Eye (tissue), 1 donor: ENCODE data around the gene SH3PXD2A.
"Not testable (repeated sequence)": the region's sequence is repeated elsewhere in the genome, so short reads cannot be mapped to it uniquely, and the experiment has no call there.

ENCODE experiments used
- DNase-seq: peaks from one replicate; pipeline ENCODE4 v3.0.0-alpha.2; 2015

Gene SH3PXD2A

GRCh38 chr10:103739039-103739764 is 116.2 kb downstream of the SH3PXD2A start:
- peak; percentile 84 for DNase-seq

- DNase-seq, result no peak
Observed at GRCh38 chr10:103737735-103738367, 117.5 kb downstream of the SH3PXD2A start.

- DNase-seq, result peak; percentile 31
Observed at GRCh38 chr10:103736763-103737162, 118.6 kb downstream of the SH3PXD2A start.

DNA sequence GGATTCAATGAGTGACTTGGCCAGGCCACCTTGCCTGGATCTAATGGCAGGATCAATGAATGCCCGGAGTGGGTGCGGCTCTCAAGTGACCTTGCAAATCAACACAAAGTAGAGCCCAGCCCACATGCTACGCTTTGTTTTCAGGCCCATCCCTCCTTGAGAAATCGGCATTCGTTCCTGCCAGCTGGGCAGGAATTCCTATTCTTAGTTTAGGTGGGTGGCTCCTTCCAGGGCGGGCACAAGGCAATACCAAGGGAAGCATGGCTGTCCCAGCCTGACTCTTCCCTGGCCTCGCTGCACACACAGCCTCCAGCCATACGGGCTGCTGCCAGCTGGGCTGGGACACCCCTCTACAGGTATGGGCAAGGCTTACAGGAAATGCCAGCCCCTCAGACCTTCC is 119.3 kb downstream of the SH3PXD2A start:
- no peak for DNase-seq

GRCh38 chr10:103734731-103735130 is 120.6 kb downstream of the SH3PXD2A start:
- DNase-seq, result no peak

DNA sequence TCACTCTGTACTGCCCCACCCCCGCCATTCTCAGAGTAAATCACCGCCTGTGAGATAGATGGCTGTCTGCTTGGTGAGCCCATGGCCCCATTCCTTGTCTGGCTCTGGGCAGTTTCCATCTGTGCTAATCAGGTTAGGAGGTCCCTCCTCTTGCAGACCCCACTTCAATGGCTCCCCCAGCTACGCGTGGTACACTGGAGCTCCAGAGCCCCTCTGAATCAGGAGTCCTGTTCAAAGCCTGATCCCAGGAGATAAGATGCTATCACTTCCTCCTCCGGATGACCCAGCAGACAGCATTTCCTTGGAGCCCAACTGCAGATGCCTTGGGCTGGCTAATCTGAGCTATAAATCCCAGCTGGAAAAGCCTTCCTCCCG is 122.3 kb downstream of the SH3PXD2A start:
- no peak for DNase-seq

DNA sequence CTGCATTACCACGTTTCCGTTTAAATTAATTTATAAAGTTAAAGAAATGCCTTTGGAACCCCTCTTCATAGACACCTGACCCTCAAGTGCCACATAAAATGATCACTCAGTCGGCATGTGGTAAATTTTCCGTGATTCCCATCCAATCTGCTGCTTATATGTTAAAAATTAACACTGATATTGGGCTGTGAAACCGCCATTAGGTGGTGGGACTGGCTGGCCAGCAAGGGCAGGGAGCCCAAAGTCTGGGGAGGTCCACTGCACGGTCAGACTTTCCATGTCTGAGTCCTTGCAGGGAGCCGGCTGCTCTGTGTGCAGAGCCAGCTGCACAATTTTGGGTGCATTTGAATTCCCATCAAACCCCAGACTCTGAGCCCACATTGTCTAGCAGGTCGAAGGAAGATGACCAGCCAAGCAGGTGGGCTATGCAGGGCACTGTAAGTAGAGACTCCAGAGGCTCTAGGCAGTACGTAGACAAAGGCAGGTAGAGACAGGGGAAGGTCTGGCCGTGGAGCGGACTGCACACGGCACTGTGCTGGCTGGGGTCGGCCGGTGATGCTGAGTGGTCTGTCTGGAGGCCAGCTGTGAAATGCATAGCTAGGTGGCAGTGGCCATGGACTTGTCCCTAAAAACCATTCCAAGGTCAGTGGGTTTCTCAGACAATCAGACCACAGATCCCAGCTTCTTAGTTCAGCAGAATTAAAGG is 122.9 kb downstream of the SH3PXD2A start:
- DNase-seq, result no peak

DNA sequence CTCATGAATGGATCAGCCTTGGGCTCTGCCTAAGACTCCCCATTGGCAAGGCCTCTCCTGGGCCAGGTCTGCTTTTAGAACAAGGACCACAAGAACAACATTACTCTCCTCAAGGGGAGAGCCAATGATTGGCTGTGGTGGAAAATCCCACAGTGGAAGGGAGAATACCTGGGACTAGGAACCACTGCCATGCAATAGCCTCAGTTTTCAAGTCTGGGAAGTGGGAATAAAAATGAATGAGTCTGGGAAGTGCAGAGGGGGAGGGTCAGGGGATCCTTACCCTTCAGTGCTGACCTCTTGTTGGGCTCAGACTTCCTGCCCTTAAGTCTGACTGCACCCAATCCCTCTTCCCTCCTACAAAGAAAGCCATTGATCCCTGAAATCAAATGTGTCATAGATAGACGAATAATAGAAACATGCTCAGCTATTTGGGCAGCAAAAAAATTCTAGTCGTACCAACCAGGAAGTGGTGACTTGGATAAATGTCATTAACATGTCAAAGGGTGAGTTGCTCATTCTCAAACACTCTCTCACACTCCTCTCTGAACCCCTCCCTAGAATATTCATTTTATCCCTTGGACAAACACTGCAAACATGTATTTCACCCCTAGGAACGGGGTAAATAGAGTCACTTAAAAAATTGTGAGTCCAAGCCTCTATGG is 123.6 kb downstream of the SH3PXD2A start:
- no peak for DNase-seq

DNA sequence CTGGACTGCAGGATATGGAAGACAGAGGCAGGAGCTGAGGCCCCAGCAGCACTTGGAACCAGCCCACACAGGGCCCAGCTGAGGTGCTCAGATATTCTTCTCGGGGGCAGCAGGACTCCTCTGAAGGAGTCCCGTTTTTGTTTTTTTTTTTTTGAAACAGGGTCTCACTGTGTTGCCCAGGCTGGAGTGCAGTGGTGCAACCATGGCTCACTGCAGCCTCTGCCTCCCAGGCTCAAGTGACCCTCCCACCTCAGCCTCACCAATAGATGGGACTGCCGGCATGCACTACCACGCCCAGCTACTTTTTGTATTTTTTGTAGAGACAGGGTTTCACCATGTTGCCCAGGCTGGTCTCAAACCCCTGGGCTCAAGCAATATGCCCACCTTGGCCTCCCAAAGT is 124.3 kb downstream of the SH3PXD2A start:
- DNase-seq, result not testable (repeated sequence)

GRCh38 chr10:103729851-103730250 is 125.5 kb downstream of the SH3PXD2A start:
- DNase-seq, result no peak

DNA sequence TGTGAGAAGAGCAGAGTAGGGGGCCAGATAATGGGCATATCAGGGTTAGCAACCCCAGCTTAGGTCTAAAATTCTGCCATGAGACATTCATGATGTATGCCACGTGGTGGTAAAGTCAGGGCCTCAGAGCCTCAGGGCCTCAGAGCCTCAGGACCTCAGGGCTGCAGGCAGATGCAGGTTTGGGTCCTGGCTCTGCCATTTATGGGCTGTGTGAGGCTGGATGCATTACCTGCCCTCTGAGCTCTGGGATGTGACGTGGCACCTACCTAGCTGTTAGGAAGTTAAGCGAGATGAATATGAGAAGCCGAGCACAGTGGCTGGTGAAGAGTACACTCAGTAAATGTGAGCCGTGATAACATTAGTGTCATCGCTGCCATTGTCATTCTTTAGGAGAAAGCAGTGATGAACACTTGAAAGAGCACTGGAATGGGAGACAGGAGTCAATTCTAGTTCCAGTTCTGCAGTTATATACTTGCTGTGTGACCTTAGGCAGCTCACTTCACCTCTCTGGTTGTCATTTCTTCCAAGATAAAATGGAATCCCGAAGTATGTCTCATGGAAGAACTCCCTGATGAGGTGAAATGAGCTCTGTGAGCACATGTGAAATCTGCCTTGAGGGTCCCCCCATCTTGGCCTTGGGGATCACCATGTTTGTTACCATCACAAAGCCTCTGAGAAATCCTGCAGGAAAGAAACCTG is 127.2 kb downstream of the SH3PXD2A start:
- no peak for DNase-seq

GRCh38 chr10:103727546-103727963 is 127.8 kb downstream of the SH3PXD2A start:
- DNase-seq, result no peak

GRCh38 chr10:103726637-103727036 is 128.7 kb downstream of the SH3PXD2A start:
- no peak for DNase-seq

DNA sequence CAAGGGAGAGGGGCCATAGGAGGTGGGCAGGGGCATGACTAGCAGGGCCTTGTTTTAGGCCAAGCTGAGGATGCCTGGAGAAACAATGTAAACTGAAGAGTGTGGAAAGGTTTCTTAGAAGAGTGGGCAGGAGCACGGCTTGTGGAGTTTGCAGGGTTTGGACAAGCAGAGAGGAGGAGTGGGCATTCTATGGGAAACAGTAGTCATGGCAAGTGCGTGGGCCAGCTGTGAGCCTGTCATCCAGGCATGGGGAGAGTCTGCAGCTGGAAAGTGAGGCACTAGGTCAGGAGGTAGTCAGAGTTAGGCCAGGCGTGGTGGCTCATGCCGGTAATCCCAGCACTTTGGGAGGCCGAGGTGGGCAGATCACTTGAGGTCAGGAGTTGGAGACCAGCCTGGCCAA is 130.1 kb downstream of the SH3PXD2A start:
- no peak for DNase-seq

DNA sequence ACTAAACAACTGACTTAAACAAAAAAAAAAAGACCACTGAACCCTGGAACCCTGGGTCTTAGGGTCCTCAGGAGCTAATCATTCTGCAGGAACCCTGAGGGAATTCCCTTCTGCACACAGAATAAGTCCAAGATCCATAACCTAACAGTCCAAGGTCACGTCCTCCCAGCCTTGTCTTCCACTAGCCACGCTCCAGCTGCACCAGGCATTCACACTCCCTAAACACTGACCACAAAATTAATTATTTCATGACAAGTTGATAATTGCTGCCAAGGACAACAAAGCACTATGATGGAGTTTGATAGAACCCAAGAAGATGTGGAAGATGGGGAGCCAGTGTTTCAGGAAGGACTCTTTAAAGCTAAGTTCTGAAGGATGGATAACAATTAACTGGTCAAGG is 130.6 kb downstream of the SH3PXD2A start:
- no peak for DNase-seq

GRCh38 chr10:103724074-103724473 is 131.3 kb downstream of the SH3PXD2A start:
- DNase-seq, result no peak

DNA sequence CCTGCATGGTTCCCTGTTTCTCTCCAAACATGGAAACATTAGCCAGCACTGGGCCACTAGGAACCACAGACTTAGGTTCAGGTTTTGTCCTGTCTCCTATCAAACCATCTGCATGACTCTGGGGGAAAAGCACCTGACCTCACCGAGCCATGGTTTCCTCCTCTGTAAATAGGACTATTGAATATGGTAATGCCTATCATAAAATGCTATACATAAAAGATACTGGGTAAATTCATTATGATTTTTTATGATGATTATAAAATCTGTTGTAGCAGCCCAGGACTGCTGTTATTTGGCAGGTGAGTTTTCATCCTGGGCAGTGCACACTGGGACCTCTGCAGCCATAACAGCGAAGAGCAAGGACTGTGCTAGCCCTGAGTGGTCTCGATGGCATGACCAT is 131.8 kb downstream of the SH3PXD2A start:
- DNase-seq, result no peak

DNA sequence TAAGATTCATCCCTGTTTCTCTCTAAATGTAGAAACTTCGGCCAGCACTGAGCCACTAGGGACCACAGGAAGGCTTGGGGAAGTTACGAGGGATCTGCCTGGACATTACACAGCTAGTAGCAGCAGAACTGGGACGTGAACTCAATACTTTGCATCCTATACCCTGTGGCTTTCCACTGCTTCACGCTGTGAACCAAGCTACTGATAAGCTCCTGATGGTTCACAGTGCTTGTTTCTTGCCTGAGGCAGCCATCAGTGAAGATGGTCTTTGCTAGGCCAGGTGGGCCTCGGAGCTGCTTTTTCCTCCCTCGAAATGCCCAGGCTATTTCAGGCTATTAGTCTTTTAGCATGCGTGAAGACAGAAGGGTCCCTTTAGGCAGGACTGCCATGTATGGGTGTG is 132.7 kb downstream of the SH3PXD2A start:
- DNase-seq, result no peak

GRCh38 chr10:103720964-103721335 is 134.4 kb downstream of the SH3PXD2A start:
- DNase-seq, result no peak

DNA sequence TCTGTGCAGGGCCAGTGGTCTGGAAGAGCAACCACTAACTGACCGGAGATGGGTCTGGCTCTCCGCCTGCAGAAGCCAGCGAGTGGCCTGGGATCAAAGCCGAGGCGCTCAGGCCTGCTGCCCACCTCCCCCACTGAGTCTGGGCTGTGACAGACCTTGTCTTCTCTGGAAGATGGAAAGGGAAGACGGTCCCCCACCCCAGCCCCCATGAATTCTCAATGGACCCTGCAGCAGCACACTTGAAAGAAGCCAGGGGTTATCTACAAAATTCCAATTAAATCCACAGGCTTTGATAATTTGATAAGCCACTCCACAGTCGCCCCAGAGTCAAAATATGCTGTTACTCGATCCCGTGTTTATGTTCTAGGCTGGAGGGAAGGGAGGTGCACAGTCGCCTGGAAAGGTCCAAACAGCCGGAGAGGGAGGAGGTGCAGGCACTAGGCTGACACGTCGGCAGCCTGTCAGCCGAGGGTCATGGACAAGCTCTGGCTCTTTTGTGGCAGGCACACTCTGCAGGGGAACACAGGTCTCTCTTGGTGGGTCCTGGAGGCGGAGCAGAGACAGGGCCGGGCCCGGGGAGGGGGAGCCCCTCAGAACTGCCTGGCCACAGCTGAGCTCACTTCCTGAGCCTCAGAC is 134.9 kb downstream of the SH3PXD2A start:
- no peak for DNase-seq

- DNase-seq, result no peak
Observed at GRCh38 chr10:103719036-103719435, 136.3 kb downstream of the SH3PXD2A start.

- DNase-seq, result no peak
Observed at GRCh38 chr10:103718247-103718620, 137.1 kb downstream of the SH3PXD2A start.
